T-helper 1 cell (primary cell): ENCODE data around the gene PCGF6.
"Not testable (repeated sequence)": the region's sequence is repeated elsewhere in the genome, so short reads cannot be mapped to it uniquely, and the experiment has no call there.

Experiments
- DNase-seq, 5 donors: peaks; one replicate each; pipeline ENCODE4 v3.0.0-alpha.2; 2012 to 2020
- total RNA-seq, 4 donors: gene quantifications; one replicate each; lab custom pipeline; 2026; lab: John Stamatoyannopoulos, UW

PCGF6 gene, protein sequence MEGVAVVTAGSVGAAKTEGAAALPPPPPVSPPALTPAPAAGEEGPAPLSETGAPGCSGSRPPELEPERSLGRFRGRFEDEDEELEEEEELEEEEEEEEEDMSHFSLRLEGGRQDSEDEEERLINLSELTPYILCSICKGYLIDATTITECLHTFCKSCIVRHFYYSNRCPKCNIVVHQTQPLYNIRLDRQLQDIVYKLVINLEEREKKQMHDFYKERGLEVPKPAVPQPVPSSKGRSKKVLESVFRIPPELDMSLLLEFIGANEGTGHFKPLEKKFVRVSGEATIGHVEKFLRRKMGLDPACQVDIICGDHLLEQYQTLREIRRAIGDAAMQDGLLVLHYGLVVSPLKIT
- 4.5 to 11.3 (median 6.4) reads per million in 4 donors for total RNA-seq

DNA sequence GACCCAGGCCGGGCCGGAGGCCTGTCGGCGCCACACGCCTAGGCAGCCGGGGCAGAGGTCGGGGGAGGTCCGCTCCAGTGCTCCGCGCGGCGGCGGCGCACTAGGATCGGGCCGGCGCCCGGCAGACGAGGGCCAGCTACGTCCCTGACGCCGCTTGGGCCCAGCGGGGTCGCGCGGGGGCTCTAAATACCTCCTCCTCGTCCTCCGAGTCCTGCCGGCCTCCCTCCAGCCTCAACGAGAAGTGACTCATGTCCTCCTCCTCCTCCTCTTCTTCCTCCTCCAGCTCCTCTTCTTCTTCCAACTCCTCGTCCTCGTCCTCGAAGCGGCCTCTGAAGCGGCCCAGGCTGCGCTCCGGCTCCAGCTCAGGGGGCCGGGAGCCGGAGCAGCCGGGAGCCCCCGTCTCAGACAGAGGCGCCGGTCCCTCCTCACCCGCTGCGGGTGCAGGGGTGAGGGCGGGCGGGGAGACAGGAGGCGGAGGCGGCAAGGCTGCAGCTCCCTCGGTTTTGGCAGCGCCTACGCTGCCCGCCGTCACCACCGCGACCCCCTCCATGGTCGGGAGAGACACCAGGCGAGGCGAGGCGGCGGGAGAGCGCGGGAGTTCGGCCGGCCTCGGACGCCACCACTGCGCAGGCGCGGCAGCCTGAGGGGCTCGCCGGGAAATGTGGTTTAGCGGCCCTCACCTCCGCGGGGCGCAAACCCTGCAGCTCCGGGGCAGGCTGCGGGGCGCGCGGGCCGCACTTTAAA is at the start of gene PCGF6:
Gene PCGF6 (minus strand): TSS at position 624 of the 744 bp plus-strand sequence. CDS start 74 bp downstream, at position 550.
- peak; percentile 38 to 79 (median 52) for DNase-seq

DNA sequence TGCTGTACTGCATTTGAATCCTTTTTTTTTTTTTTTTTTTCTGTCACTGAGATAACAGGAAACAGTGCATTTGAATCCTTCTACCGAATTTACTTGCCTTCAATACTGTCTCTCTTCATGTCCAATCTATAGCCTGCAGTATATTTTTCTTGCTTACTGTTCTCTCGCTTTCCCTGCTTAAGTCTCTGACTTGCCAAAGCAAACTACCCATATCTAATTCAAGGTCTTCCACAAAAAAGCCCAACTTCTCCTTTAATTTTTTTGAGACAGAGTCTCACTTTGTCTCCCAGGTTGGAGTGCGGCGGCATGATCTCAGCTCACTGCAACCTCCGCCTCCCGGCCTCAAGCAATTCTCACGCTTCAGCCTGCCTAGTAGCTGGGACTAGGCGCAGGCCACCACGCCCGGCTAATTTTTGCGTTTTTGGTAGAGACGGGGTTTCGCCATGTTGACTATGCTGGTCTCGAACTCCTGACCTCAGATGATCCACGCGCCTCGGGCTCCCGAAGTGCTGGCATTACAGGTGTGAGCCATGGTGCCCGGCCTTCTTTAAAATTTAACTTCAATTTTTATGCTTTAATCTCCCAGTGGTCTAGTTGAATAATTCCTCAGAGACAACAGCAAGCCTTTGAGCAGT is 46.4 kb upstream of the PCGF6 start:
- no peak for DNase-seq

DNA sequence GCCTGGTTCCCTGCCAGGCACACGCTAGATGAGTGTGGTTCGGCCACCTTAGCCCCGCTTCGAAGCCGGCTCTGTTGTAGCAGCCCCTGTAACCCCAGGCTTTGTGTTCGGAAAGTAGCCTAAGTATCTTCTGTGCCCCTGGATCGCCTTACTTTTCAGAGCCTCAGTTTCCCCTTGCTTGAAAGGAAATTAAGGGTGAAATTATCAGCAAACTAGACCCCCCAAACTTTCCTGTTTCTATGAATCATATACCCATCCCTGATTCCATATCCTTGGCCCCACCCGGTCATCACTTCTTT is 45.8 kb upstream of the PCGF6 start:
- DNase-seq, result no peak

DNA sequence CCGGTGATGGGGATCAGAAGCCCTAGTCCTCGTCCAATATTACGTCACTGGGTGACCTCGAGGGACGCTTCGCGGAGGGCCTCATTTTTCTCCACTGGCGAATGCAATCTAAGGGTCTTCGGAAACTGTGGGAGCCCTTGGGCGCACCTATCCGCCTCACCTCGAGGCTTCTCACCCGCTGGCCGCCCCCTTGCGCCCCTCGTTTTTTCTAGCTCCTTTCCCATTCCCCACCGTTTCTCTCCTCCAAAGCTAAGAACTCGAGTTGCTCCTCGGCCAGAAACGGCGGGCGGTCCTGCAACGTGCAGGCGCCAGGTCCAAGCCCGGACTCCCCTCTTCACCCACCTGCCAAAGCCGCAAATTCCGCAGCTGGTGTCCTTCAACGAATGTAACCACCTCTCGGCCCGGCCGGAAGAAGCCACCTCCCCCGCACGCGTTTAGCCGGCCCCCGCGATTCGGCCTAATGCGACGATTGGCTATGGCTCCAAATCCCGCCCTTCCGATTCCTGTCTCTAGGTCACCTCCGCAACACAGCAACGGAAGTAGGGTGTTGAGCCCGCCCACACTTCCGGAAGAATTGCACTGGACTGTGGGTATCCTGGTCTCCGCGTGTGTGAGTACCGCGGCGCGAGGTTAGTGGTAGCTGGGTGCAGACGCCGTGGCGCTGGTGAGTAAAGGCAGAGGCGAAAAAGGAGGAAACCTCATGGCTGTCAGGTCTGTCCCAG is 45.3 kb upstream of the PCGF6 start, which contains the start of the genes ATP5MK and PDCD11:
Gene ATP5MK (minus strand): TSS at position 409 of the 722 bp plus-strand sequence. CDS start 4,018 bp downstream, outside the sequence.
Gene PDCD11 (plus strand): TSS at position 560 of the 722 bp plus-strand sequence. CDS start 1,801 bp downstream, outside the sequence.
- peak; percentile 88 to 97 (median 91) for DNase-seq

DNA sequence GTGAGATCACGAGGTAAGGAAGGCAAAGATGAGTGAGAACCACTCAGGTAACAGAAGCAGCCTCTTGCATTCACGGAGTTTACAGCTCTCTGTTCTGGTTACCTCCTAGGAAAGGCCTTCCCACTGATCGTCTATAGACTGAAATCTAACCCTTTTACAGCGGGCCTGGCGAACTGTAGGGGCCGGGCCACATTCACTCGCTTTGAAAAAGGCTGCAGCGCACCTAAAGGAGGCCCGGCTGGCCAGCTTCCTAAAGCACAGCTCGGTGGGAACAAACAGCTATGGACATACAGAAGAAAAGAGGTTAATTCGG is 44.8 kb upstream of the PCGF6 start:
- DNase-seq, result no peak

DNA sequence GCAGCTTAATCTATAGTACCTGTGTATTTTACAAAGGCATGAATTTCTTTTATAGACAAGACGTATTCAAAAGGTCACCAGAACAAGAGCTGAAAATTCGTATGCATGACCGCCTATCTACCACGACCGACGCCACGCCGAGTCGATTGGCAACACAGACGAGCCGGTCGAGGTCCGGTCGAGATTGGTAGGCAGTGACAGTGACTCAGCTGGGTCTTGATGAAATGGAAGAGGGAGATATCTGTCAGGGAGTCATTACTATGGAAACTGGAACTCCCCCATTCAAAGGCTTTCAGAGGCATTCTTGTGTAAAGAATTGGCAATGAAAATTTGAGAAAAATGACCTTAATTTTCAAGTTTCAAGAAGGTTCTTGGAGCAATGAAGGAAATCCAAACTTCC is 43.2 kb upstream of the PCGF6 start:
- no peak for DNase-seq

DNA sequence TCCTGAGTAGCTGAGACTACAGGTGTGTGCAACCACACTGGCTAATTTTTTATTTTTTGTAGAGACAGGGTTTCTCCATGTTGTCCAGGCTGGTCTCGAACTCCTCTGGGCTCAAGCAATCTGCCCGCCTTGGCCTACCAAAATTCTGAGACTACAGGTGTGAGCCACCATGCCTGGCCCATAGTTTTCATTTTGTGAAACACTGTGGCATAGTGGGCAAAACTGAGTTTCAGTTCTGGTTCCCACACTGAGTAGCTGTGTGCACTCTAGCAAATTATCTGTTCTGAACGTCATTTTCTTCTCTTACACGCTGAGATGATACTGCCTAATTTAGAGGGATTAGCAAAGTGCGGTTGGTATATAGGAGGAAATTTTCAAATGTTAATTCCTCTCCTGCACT is 31.8 kb upstream of the PCGF6 start:
- DNase-seq, result no peak

DNA sequence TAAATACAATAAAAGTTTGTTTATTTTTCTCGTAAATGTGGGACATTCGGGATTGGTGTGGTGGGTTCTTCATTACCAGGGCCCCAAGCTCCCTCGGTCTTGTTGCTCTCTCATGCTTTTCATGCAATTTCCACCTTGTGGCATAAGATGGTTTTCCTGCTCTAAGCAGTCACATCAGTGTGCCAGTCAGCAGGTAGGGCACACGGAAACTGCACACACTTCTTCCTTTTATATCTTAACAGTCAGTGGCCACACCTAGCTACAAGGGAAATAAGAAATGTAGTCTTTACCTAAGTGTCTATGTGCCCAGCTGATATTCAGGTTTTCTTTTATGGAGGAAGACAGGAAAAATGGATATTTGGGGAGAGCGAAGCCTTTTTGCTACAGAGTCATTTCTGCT is 23.3 kb upstream of the PCGF6 start:
- DNase-seq, result no peak

DNA sequence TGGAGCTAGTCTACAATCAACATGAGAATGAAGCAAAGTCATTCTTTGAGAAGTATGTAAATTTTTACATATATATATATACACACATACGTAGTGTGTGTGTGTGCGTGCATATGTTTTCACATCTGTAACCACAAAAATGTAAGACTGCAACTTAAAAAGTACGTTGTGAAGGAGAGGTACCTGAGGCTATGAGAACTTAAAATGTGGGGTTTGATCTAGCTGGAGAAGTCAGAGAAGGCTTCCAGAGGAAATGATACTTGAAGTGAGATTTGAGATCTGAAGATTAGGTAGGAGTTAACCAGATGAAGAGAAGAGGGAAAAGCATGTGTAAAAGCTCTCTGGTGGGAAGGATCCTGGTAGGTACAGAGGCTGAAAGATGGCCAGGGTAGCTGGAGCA is 22.6 kb upstream of the PCGF6 start:
- DNase-seq, result no peak

DNA sequence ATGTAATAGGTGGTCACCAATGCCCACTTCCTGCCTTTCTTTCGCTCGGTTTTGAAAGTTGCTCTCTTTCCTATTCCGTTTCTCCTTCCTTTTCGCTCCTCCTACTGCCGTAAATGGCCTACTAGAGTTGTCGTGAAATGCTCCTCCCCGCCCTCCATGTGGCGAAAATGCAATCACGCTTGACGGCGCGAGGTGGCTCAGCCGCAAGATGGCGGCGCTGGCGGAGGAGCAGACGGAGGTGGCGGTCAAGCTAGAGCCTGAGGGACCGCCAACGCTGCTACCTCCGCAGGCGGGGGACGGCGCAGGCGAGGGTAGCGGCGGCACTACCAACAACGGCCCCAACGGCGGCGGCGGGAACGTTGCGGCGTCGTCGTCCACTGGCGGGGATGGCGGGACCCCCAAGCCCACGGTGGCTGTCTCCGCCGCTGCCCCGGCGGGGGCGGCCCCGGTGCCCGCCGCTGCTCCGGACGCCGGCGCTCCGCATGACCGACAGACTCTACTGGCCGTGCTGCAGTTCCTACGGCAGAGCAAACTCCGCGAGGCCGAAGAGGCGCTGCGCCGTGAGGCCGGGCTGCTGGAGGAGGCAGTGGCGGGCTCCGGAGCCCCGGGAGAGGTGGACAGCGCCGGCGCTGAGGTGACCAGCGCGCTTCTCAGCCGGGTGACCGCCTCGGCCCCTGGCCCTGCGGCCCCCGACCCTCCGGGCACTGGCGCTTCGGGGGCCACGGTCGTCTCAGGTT is 17.0 kb upstream of the PCGF6 start, which contains the start of gene TAF5:
Gene TAF5 (plus strand): TSS at position 195 of the 737 bp plus-strand sequence. CDS start 14 bp downstream, at position 209.
- DNase-seq, result peak; percentile 76 to 96 (median 84)

DNA sequence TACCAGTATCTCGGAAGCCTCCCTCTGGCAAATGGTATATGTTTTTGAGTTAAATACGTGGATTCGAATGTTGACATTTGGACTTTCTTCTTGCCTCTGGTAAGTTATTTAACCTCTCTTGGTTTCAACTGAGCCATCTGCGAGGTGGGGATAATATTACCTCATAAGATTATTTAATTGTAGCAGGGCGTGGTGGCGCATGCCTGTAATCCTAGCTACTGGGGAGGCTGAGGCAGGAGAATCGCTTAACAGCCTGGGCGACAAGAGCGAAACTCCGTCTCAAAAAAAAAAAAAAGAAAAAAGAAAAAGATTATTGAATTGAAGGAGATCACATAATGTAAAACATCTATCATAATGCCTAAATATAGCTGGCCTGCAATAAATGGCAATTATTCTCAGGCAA is 16.4 kb upstream of the PCGF6 start:
- no peak for DNase-seq

DNA sequence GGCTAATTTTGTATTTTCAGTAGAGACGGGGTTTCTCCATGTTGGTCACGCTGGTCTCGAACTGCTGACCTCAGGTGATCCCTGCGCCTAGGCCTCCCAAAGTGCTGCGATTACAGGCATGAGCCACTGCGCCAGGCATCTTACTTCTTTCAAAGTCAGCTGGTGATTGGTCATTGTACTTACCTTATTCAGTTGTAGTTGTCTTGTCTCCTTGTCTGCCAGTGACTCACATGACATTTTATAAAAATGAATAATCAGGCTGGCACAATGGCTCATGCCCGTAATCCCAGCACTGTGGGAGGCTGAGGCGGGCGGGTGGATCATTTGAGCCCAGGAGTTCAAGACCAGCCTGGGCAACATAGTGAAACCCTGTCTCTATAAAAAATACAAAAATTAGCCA is 9.9 kb upstream of the PCGF6 start:
- not testable (repeated sequence) for DNase-seq

DNA sequence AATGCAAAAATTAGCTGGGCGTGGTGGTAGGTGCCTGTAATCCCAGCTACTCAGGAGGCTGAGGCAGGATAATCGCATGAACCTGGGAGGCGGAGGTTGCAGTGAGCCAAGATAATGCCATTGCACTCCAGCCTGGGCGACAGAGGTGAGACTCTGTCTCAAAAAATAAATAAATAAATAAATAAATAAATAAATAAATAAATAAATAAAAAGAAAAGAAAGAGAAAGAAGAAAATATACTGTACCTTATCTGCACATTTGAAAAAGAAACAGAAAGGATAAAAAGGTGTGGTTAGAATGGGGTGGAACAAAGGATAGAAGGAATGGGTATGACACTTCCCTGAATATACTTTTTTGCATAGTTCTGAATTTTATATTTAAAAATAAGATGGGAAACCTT is 8.6 kb upstream of the PCGF6 start:
- not testable (repeated sequence) for DNase-seq

DNA sequence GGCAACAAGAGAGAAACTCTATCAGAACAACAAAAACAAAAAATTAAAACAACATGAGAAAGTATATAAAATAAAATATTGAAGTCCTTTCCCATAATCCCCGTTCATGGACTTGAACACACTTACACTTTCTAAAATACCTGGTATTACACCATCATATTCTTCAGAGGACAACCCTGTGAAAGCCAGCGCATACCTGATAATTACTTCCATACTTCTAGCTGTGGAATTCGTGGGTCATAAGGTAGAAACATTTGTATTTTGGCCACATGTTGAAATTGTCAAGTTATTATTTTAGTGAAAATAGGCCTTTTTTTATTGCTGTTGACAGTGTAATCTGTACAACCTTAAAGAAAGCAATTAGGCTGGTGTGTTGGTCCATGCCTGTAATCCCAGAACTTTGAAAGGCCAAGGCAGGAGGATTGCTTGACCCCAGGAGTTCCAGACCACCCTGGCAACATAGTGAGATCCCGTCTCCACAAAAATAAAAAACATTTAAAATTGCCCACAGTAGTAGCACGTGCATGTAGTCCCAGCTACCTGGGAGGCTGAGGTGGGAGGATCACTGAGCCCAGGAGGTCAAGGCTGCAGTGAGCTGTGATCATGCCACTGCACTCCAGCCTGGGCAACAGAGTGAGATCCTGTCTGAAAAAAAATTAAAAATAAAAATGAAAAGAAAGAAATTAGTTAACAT is 5.1 kb upstream of the PCGF6 start:
- DNase-seq, result no peak

DNA sequence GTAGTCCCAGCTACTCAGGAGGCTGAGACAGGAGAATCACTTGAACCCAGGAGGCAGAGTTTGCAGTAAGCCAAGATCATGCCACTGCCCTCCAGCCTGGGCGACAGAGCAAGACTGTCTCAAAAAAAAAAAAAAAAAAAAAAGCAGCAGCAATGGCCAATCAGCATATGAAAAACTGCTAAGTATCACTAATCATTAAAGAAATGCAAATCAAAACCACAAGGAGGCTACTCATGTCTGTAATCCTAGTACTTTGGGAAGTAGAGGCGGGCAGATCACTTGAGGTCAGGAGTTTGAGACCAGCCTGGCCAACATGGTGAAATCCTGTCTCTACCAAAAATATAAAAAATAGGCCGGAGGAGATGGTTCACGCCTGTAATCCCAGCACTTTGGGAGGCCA is 3.6 kb upstream of the PCGF6 start:
- DNase-seq, result not testable (repeated sequence)

DNA sequence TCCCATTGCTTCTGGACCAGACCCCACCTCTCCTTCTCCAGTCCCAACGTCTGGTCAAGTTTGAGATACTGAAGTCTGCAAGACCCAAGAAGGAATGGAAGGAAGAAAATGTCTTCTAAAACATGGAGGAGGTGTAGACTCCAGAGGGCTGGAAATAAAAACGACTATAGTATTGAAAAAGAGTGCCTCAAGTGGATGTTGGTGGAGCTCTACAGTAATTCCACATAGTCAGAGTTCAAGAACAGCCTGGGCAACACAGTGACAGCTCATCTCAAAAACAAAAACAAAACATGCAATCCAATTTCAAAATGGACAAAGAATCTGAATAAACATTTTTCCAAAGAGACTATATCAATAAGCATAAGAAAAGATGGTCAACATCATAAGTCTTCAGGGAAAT is 2.3 kb upstream of the PCGF6 start:
- DNase-seq, result no peak

DNA sequence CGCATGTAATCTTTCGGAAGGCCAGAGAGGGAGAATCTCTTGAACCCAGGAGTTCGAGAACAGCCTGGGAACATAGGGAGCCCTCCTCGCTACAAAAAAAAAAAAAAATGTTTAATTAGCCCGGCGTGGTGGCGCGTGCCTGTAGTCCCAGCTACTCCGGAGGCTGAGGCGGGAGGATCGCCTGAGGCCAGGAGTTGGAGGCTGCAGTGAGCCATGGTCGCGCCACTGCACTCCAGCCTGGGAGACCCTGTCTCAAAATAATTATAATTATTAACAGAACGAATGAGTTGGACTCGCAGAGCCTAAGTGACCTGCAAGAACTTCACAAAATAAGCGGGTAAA is 794 bp downstream of the PCGF6 start:
- DNase-seq, result no peak

DNA sequence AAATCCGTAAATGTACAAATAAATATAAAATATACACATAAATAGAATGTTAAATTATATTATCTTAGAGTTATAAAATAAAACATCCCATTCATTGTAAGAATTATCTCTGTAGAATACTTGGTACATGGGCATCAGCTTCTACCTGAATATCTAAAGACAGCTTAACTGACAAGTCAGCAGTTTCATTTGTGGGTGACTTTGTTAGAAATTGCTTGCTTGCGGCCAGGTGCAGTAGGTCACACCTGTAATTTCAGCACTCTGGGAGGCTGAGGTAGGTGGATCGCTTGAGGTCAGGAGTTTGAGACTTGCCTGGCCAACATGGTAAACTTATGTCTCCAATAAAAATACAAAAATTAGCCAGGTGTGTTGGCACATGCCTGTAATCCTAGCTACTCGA is 14.6 kb downstream of the PCGF6 start:
- no peak for DNase-seq

DNA sequence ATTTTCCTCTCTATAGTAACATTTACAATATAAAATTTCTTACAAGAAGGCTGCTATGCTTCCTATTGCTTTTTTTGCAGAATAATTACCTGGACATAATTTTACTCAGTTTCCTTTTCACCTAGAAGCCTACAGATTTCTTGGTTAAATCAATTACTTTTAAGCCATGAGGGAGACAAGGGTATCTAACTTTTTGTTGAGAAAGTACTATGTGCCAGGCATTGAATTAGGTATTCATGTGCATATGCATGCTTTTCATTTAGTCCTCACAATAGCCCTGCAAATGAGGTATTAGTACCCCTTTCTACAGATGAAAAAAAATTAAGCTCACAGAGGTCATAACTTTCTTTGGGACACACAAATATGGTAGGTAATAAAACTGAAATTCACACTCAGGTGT is 16.4 kb downstream of the PCGF6 start:
- no peak for DNase-seq

DNA sequence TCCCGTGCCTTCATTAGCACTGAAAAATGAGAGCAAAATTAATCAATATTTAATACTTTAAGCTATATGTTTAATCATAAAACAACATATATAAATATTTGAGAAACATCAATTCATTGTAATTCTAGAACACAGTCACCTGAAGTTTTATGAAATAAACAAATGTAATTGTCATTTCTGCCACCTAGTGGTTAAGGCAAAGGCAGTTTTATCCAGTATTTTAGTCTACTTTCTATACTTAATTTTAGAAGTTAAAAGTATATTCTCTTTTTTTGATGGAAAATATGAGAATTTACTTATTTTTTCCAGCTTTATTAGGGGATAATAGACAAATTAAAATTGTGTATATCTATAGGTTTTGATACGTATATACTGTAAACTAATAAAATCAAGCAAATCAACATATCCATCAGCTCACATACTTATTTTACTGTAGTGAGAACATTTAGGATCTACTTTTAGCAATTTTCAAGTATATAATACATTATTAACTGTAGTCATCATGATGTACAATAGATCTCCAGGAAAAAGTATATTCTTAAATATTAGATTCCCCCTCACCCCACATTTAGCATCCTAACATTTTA is 16.9 kb downstream of the PCGF6 start:
- DNase-seq, result peak in 1 of 5 donors; percentile 11

DNA sequence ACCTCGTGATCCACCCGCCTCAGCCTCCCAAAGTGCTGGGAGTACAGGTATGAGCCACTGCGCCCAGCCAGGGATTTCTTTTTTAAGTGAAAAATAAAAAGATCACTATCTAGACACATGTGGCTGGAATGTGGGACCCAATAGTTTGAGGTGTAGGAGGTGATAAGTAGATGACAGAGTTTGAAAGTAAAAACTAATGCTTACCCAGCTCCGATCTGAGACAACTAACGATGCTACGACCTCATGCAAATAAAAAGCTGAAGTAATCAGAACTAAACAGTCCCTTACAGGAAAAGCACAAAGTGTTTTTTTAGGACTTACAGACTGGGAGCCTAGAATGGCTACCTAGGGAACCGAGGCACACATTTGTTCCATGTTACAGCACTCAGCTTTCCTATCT is 23.0 kb downstream of the PCGF6 start:
- no peak for DNase-seq
